GM19025 (cell line): ENCODE results near the gene MSH2.
"Not testable (repeated sequence)": the region's sequence is repeated elsewhere in the genome, so short reads cannot be mapped to it uniquely, and the experiment has no call there.

Source experiments
- ATAC-seq: cut with Tn5 transposase; IDR thresholded peaks from one replicate; pipeline ENCODE4 v1.9.1; 2021; ENCODE audit warnings: mild to moderate bottlenecking, low read depth, moderate library complexity; ENCODE audit not compliant: unreplicated experiment

Gene MSH2

GRCh38 chr2:47406649-47407330, 3.8 kb downstream of the MSH2 start:
- not testable (repeated sequence) for ATAC-seq

- not testable (repeated sequence) for ATAC-seq
These were observed 5.0 kb downstream of the MSH2 start for GRCh38 chr2:47407976-47408375.

GRCh38 chr2:47414682-47415458, 11.9 kb downstream of the MSH2 start:
- ATAC-seq: no peak

- ATAC-seq: no peak
These were observed 17.3 kb downstream of the MSH2 start for GRCh38 chr2:47420214-47420613.

GRCh38 chr2:47420683-47421082, 17.7 kb downstream of the MSH2 start:
- not testable (repeated sequence) for ATAC-seq

GRCh38 chr2:47422016-47422415, 19.1 kb downstream of the MSH2 start:
- no peak for ATAC-seq

- ATAC-seq: no peak
These were observed 19.6 kb downstream of the MSH2 start for GRCh38 chr2:47422560-47422959.

GRCh38 chr2:47426786-47427185, 23.8 kb downstream of the MSH2 start:
- no peak for ATAC-seq

GRCh38 chr2:47429795-47430194, 26.8 kb downstream of the MSH2 start:
- no peak for ATAC-seq

- ATAC-seq: not testable (repeated sequence)
These were observed 30.1 kb downstream of the MSH2 start for GRCh38 chr2:47433006-47433405.

GRCh38 chr2:47433445-47433844, 30.5 kb downstream of the MSH2 start:
- not testable (repeated sequence) for ATAC-seq

GRCh38 chr2:47437287-47437686, 34.3 kb downstream of the MSH2 start:
- no peak for ATAC-seq

- ATAC-seq: no peak
These were observed 35.1 kb downstream of the MSH2 start for GRCh38 chr2:47438106-47438505.

GRCh38 chr2:47438783-47439182, 35.8 kb downstream of the MSH2 start:
- ATAC-seq: no peak

- ATAC-seq: no peak
These were observed 48.8 kb downstream of the MSH2 start for GRCh38 chr2:47451790-47452189.

- no peak for ATAC-seq
These were observed 49.8 kb downstream of the MSH2 start for GRCh38 chr2:47452761-47453160.

GRCh38 chr2:47454818-47455217, 51.9 kb downstream of the MSH2 start:
- not testable (repeated sequence) for ATAC-seq

GRCh38 chr2:47455411-47455810, 52.5 kb downstream of the MSH2 start:
- ATAC-seq: no peak

GRCh38 chr2:47456851-47457250, 53.9 kb downstream of the MSH2 start:
- no peak for ATAC-seq

GRCh38 chr2:47457268-47457667, 54.3 kb downstream of the MSH2 start:
- ATAC-seq: no peak

- no peak for ATAC-seq
These were observed 56.1 kb downstream of the MSH2 start for GRCh38 chr2:47459021-47459420.

- no peak for ATAC-seq
These were observed 57.8 kb downstream of the MSH2 start for GRCh38 chr2:47460766-47461165.
